Progenitor cell of endocrine pancreas (in vitro differentiated cells): Measurements from ENCODE around the gene DDN. TPM values are rescaled to one million over a fixed set of nuclear protein-coding genes. Genes with fewer than 3 reads are reported as not detected.
A peak's percentile ranks its signal among the peaks of the same experiment; 100 is the strongest.

Source experiments
- DNase-seq: peaks from one replicate; pipeline ENCODE4 v3.0.0; 2021; ENCODE audit warnings: low spot score; ENCODE audit not compliant: unreplicated experiment
- H3K27ac Mint-ChIP-seq: 2 replicates; pipeline ENCODE4 v1.8.0; 2021; ENCODE audit warnings: mild to moderate bottlenecking, moderate library complexity, mixed read lengths
- H3K27me3 Mint-ChIP-seq: 2 replicates; pipeline ENCODE4 v1.8.0; 2021; ENCODE audit warnings: mixed read lengths
- H3K36me3 Mint-ChIP-seq: 2 replicates; pipeline ENCODE4 v1.8.0; 2022; ENCODE audit warnings: mixed read lengths; ENCODE audit not compliant: insufficient read depth
- H3K4me1 Mint-ChIP-seq: 2 replicates; pipeline ENCODE4 v1.8.0; 2021; ENCODE audit warnings: low read depth, mixed read lengths
- H3K4me3 Mint-ChIP-seq: 2 replicates; pipeline ENCODE4 v1.8.0; 2021; ENCODE audit warnings: low read depth, mild to moderate bottlenecking, moderate library complexity, mixed read lengths
- H3K9me3 Mint-ChIP-seq: 2 replicates; pipeline ENCODE4 v1.8.0; 2021; ENCODE audit warnings: low read depth, mixed read lengths
- total RNA-seq: library from RNA; stranded (reverse); gene quantifications from 2 replicates; pipeline ENCODE4 v1.2.1, GENCODE V29; 2021
- TF ChIP-seq, protein P1 (sequence below): fragments of 200-600 bp; sonication (generic); IDR thresholded peaks from one replicate; pipeline ENCODE4 v1.5.0; 2021; ENCODE audit warnings: antibody characterized with exemption, mild to moderate bottlenecking; ENCODE audit not compliant: unreplicated experiment

The DDN gene
- total RNA-seq, 1 donor from 2014 or later: 0.57 TPM

DNA sequence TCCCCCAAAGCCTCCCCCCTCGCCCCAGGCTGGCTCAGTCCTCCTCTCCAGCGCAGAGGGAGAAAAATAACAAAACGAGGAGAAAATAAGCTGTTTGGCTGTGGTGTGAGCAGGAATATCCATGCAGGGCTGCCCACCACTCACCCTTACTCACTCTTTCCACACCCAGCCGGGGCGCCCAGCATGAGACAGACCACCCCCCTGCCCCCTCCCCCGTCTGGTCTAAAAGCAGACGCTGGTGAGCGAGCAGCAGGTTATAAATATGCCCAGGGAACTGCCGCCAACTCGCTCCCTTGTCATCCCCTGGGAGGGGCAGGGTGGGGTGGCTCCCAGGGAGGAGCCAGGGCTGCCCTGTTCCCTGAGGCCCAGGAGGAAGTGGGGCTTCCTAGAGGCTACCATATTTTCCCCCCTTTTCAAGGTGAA is 13.7 kb downstream of the DDN start:
- Mint-ChIP-seq H3K36me3 (no peaks in the 10 kb centered on the region), H3K27me3 (peaks cover 89% of the 10 kb centered on the region), H3K9me3 (no peaks in the 10 kb centered on the region), H3K27ac (no peak overlapping the region), H3K4me3 (no peak overlapping the region), H3K4me1 (peaks cover 9% of the 10 kb centered on the region)
- no peak for DNase-seq
- TF ChIP-seq, protein P1, sequence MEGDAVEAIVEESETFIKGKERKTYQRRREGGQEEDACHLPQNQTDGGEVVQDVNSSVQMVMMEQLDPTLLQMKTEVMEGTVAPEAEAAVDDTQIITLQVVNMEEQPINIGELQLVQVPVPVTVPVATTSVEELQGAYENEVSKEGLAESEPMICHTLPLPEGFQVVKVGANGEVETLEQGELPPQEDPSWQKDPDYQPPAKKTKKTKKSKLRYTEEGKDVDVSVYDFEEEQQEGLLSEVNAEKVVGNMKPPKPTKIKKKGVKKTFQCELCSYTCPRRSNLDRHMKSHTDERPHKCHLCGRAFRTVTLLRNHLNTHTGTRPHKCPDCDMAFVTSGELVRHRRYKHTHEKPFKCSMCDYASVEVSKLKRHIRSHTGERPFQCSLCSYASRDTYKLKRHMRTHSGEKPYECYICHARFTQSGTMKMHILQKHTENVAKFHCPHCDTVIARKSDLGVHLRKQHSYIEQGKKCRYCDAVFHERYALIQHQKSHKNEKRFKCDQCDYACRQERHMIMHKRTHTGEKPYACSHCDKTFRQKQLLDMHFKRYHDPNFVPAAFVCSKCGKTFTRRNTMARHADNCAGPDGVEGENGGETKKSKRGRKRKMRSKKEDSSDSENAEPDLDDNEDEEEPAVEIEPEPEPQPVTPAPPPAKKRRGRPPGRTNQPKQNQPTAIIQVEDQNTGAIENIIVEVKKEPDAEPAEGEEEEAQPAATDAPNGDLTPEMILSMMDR: no peak

DNA sequence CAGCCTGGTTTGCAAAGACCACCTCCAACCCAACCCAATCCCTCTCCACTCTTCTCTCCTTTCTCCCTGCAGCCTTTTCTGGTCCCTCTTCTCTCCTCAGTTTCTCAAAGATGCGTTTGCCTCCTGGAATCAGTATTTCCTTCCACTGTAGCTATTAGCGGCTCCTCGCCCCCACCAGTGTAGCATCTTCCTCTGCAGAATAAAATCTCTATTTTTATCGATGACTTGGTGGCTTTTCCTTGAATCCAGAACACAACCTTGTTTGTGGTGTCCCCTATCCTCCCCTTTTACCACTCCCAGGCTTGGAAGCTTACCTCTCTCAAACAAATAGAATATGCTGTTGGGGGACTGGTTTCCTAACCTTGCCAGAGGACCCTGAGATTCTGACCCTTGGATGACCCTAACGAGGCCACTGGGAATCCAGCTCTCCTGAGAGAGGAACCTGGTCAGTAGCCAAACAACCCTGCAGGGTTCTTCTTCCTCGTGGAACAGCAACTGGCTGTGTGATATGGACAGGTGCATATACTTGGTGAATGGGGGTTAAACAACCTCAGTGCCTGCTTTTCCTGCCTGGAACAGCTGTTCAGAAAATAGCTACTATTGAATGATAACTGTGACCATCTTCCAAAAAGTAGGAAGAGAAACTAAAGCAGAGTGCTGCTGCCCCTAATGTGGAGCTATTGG is 16.6 kb downstream of the DDN start:
- no peaks in the 10 kb centered on the region for H3K36me3 Mint-ChIP-seq
- peaks cover 15% of the 10 kb centered on the region for H3K4me1 Mint-ChIP-seq
- no peak overlapping the region for H3K27ac Mint-ChIP-seq
- peaks cover 93% of the 10 kb centered on the region for H3K27me3 Mint-ChIP-seq
- DNase-seq: no peak
- peak overlapping the region; percentile 9 for H3K4me3 Mint-ChIP-seq
- H3K9me3 Mint-ChIP-seq: no peaks in the 10 kb centered on the region
- TF ChIP-seq, protein P1: no peak

DNA sequence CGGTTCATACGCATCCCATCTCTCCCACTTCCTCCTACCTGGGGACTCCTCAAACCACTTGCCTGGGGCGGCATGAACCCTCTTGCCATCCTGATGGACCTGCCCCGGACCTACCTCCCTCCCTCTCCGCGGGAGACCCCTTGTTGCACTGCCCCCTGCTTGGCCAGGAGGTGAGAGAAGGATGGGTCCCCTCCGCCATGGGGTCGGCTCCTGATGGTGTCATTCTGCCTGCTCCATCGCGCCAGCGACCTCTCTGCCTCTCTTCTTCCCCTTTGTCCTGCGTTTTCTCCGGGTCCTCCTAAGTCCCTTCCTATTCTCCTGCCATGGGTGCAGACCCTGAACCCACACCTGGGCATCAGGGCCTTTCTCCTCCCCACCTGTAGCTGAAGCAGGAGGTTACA is 17.4 kb downstream of the DDN start:
- Mint-ChIP-seq H3K27me3 (peaks cover 93% of the 10 kb centered on the region), H3K27ac (peak overlapping the region; percentile 57)

DNA sequence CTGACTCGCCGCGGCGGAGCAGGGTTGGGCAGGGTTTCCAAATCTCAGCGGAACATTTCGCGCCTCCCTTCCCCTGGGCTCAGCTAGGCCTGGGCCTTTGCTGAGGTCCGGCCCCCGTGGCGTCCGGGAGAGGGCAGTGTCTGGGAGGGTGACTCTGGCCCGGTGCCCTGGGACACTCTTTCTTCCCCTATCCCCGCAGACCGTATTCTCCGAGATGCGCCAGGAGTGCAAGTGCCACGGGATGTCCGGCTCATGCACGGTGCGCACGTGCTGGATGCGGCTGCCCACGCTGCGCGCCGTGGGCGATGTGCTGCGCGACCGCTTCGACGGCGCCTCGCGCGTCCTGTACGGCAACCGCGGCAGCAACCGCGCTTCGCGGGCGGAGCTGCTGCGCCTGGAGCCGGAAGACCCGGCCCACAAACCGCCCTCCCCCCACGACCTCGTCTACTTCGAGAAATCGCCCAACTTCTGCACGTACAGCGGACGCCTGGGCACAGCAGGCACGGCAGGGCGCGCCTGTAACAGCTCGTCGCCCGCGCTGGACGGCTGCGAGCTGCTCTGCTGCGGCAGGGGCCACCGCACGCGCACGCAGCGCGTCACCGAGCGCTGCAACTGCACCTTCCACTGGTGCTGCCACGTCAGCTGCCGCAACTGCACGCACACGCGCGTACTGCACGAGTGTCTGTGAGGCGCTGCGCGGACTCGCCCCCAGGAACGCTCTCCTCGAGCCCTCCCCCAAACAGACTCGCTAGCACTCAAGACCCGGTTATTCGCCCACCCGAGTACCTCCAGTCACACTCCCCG is 18.0 kb downstream of the DDN start:
- peak overlapping the region; percentile 61 for H3K4me3 Mint-ChIP-seq
- no peaks in the 10 kb centered on the region for H3K36me3 Mint-ChIP-seq
- H3K27me3 Mint-ChIP-seq: peaks cover 96% of the 10 kb centered on the region
- H3K27ac Mint-ChIP-seq: peak overlapping the region; percentile 57
- TF ChIP-seq, protein P1: peak; percentile 40
- H3K4me1 Mint-ChIP-seq: peaks cover 15% of the 10 kb centered on the region
- no peak for DNase-seq
- no peaks in the 10 kb centered on the region for H3K9me3 Mint-ChIP-seq

More for the DNA sequence above, 17.4 kb downstream of the DDN start:
- TF ChIP-seq, protein P1: no peak
- Mint-ChIP-seq H3K36me3 (no peaks in the 10 kb centered on the region), H3K4me3 (peak overlapping the region; percentile 43), H3K4me1 (peaks cover 15% of the 10 kb centered on the region), H3K9me3 (no peaks in the 10 kb centered on the region)
- DNase-seq: no peak

DNA sequence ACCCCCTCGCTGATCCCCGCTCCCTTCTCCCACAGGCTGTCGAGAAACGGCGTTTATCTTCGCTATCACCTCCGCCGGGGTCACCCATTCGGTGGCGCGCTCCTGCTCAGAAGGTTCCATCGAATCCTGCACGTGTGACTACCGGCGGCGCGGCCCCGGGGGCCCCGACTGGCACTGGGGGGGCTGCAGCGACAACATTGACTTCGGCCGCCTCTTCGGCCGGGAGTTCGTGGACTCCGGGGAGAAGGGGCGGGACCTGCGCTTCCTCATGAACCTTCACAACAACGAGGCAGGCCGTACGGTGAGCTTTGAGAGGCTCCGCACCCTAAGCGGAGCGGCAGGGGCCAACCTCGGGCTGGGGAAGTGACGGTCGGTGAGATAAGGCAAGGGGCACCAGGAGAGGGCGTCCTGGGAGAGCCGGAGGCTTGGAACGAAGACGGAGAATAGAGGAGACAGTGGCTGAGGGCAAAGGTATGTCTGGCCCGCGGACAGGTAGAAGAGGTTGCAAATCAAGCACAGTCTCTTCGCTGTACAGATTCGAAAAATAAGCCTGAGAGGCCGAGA is 18.7 kb downstream of the DDN start:
- Mint-ChIP-seq H3K27ac (no peak overlapping the region), H3K4me3 (no peak overlapping the region), H3K36me3 (no peaks in the 10 kb centered on the region), H3K27me3 (peaks cover 96% of the 10 kb centered on the region), H3K9me3 (no peaks in the 10 kb centered on the region), H3K4me1 (peaks cover 15% of the 10 kb centered on the region)
- no peak for DNase-seq
- TF ChIP-seq, protein P1: no peak
